Right lobe of liver (tissue), 4 donors: ENCODE measurements around the gene TAF5L.

Experiments
- POLR2A ChIP-seq: fragments of 450-650 bp; IDR thresholded peaks from one replicate; pipeline ENCODE4 v1.6.1; 2017; ENCODE audit warnings: antibody characterized with exemption, mild to moderate bottlenecking
- TF ChIP-seq, protein P1 (sequence below), 4 donors: fragments of 200-600 bp in 3 of 4; fragments of 450-650 bp in 1 of 4; IDR thresholded peaks; one replicate each; pipeline versions ENCODE4 v1.5.1 to v1.8.0; 2016 to 2022; ENCODE audit warnings: antibody characterized with exemption in 4 of 4, mild to moderate bottlenecking in 2 of 4
- donor health status: DM: no; HTN: no; CAD: no.
- donor health status: DM: no; HTN: no; CAD: no.
- donor health status: DM: no; HTN: yes; CAD: no.

DNA sequence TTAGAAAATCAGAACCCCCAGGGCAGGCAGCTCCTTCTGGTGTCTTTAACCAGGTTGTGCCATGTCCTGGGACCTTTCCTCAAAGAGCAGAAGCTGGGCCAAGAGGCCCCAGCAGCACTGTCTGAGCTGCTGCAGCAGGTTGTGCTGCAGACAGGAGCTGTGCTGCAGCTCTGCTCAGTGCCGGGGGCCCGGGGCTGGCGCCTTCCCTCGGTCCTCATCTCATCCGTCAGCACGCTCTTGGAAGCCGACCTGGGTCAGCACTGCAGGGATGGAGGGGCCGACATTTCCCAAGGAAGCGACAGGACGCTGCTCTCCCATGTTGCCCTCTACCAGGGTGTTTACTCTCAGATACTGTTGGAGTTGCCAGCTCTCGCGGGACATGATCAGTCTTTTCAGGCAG, 11.8 kb upstream of the TAF5L start:
- TF ChIP-seq, protein P1, sequence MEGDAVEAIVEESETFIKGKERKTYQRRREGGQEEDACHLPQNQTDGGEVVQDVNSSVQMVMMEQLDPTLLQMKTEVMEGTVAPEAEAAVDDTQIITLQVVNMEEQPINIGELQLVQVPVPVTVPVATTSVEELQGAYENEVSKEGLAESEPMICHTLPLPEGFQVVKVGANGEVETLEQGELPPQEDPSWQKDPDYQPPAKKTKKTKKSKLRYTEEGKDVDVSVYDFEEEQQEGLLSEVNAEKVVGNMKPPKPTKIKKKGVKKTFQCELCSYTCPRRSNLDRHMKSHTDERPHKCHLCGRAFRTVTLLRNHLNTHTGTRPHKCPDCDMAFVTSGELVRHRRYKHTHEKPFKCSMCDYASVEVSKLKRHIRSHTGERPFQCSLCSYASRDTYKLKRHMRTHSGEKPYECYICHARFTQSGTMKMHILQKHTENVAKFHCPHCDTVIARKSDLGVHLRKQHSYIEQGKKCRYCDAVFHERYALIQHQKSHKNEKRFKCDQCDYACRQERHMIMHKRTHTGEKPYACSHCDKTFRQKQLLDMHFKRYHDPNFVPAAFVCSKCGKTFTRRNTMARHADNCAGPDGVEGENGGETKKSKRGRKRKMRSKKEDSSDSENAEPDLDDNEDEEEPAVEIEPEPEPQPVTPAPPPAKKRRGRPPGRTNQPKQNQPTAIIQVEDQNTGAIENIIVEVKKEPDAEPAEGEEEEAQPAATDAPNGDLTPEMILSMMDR (IDR thresholded peaks at IDR 0.05): no peak
- TF ChIP-seq POLR2A: no peak
